Amniotic stem cell (primary cell): ENCODE measurements around the gene GARIN5A.
"Not testable (repeated sequence)": the region's sequence is repeated elsewhere in the genome, so short reads cannot be mapped to it uniquely, and the experiment has no call there.

Experiments used
- DNase-seq: peaks from one replicate; lab custom pipeline; 2025; lab: John Stamatoyannopoulos, UW

The GARIN5A gene

DNA sequence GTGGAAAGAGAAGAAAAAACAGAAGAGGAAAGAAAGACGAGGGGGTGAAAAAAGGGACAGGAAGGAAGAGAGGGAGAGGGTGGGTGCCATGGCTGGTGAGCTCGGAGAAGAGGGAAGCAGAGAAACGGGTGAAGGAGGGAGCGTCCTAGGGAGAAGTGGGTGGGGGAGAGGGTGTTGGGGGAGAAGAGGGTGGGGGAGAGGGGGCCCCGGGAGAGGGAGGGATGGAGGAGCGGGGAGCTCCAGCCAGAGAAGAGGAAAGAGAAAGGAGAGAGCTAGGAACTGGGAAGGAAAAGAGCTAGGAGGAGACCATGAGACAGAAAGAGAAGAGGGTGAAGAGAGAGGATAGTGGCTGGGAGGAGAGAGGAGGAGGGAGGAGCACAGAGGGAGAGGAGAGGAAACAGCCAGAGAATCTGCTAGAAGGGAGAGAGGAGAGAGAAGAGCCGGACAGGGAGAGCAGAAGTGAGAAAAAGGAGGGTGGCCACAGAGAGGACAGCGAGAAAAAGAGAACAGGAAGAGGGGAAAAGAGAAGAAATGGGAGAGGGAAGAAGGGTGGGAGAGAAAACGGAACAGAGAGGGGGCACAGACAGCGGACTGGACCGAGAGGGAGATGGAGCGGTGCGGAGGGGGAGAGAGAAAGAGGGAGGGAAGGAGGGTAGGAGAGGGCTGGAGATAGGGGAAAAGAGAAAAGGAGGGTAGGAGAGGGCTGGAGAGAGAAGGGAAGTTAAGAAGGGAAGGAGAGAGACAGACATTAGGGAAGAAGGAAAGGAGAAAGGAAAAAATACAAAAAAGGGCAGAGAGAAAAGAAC lies 11.9 kb upstream of the GARIN5A start:
- no peak for DNase-seq

DNA sequence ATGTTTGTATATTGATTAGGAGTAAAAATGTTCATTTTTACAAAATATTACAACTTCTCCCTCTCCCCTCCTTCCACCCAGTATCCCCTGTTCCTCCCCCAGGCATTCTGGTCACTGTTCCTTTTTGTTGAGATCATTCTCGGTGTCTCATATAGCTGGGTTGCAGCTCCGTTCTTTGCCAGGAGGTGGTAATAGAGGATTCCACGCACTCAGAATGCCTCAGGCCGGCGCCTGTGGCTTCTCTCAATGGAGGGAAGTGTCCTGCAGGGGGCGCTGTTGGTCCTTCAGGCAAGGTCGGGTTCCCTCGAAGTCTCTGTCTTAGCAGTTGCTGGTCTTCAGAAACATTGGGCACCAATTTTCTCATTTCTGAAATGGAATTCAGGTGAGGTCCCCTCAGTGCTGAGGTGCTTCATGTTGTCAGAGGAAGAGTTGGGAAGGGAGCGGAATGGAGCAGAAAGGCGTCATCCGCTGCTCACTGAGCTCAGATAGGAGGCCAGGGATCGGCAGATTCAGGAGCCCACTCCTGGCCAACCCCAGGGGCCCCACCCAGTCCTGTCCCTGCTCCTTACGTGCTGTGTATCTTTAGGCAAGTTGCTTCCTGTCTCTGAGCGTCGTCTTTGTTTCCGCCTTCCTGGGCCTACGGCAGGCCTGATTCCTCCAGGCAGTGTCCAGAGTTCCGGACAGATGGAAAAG lies 10.3 kb upstream of the GARIN5A start:
- no peak for DNase-seq

DNA sequence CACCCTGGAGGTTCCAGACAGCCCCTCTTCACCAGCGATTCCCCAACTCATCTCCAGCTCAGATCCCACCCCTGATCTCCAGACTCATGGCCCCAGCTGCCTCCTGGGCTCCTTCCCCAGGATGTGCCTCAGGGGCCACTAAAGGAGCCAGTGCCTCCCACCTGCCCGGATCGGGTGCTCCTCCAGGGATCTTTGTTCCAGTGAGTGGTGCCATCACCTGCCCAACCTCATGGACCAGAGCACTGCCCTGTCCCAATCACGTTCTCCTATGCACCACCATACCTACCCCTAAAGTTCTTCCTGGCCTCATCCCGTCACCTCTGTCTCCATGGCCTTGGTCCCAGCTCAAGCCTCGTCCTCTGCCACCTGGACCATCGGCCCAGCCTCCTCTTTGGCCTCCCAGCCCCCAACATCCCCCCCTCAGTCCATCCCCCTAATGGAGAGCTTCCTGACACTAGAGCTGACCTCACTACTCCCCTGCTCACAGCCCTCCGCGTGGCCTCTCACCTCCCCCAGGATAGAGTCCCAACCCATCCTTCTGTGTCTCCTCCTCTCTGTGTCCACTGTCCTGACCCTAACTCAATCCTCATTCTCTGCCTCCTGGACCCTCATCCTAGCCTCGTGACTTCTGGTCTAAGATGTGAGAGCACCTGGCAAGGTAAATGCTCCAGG lies 8.8 kb upstream of the GARIN5A start:
- DNase-seq = no peak

DNA sequence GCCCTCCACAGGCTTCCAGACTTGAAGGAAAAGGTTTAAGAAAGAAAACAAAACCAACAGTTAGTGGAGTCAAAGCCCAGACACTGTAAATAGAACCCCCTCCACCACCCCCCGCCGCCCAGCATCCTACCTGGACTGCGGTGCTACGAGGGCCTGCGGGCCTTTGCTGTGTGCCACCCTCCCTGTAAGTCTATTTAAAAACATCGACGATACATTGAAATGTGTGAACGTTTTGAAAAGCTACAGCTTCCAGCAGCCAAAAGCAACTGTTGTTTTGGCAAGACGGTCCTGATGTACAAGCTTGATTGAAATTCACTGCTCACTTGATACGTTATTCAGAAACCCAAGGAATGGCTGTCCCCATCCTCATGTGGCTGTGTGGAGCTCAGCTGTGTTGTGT lies 6.3 kb upstream of the GARIN5A start:
- no peak for DNase-seq

DNA sequence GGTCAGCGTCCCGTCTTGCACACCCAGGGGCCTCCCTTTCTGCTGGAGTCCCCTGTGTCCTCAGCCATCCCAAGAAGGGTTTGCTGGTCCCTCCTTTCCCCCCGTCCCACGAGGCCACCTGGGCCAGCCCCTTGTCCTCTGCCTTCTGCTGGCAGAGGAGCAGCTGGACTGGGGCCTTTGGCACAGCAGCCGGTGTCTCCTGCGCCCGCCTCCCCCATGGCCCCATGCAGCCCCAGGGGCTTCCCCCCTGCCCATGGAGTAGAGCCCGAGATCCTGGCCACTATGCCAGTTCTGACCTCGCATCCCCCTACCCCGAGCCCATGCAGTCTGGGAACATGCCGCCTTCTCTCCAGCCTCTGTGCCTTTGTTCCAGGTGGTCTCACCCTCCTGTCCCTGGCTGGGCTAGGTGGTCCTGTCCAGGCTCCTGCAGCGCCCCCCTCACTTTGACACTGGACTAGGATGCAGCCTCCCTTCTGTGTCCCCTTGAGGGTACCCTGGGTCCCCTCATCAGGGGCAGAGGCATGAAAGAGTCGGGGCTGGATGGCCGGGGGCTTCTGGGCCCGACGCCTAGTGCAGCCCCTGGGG lies 5.7 kb upstream of the GARIN5A start:
- no peak for DNase-seq

DNA sequence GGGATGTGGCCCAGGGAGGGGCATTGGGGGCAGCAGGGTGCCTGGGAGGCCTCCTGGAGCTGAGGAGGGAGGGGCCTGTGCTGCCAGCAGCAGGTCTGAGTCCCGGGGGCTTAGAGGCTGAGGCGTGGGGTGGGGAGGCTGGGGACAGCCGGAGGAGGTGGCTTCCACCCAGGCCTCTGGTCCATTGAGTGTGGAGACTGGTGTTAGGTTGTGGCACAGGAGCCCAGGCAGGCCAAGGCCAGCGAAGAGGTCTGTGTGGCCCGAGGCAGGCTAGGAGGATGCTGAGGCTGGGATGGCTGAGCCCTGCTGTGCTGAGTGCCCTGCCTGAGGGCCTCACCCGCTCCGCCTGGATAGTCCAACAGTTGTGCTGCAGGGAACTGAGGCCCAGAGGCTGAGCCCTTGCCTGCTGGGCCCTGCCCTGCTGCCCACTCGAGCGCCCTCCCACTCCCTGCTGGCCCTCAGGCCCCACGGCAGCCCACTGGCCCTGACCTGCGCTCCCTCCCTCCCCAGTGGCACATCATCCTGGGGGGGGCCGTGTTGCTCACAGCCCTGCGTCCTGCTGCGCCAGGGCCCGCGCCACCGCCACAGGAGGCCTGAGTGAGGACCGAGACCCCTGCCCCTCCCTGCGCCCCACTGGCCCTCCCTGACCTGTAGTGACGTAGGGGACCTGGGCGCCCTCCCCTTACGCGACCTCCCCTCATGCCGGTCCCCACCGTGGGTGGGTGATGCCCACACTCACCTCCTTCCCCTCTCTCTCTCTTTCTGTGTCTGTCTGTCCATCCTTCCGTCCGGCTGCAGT lies 4.9 kb upstream of the GARIN5A start:
- no peak for DNase-seq

DNA sequence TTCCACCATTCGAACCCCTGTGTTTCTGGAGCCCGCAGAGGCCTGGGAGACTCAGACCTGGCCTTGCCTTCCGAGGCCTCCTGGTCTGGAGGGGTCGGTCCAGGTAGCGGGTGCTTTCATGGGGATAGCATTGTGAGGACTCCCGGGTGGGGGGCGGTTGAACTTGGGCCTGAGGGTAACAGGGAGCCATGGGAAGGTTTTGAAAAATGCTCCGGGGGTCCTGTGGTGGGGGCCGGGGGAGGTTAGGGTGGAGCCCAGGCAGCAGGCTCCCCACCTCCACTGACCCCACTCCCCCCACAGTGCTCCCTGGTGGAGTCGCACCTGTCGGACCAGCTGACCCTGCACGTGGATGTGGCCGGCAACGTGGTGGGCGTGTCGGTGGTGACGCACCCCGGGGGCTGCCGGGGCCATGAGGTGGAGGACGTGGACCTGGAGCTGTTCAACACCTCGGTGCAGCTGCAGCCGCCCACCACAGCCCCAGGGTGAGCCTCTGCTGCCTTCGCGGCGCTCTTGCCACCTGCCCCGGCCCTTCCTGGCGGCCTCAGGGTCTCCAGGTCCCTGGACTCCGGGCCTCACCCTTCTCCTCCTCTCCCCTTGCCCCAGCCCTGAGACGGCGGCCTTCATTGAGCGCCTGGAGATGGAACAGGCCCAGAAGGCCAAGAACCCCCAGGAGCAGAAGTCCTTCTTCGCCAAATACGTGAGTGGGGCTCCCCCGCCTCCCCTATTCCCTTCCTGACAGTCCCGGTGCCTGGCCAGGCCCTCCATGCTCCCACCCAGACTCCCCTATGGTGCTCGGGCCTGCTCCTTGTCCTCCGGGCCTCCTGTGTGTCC lies 3.8 kb upstream of the GARIN5A start:
- no peak for DNase-seq

DNA sequence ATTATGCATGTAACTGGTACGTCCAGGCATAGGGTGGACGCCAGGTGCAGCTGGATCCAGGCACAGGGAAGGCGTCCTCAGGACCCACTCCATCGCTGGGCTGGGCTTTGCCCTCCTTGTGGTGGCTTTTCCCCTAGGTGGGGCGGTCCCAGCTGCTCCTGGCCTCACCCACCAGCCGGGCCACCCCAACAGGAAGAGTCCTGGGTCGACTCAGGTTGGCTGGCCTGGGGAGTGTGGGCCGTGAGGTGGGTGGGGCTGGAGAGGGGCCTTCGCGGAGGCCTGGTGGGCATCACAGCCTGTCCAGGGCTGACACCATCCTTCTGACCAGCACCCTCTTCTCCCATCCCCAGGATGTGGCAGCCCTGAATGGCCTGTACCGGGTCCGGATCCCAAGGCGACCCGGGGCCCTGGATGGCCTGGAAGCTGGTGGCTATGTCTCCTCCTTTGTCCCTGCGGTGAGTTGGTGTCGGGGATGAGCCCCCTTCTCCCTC lies 3.2 kb upstream of the GARIN5A start:
- DNase-seq = no peak

DNA sequence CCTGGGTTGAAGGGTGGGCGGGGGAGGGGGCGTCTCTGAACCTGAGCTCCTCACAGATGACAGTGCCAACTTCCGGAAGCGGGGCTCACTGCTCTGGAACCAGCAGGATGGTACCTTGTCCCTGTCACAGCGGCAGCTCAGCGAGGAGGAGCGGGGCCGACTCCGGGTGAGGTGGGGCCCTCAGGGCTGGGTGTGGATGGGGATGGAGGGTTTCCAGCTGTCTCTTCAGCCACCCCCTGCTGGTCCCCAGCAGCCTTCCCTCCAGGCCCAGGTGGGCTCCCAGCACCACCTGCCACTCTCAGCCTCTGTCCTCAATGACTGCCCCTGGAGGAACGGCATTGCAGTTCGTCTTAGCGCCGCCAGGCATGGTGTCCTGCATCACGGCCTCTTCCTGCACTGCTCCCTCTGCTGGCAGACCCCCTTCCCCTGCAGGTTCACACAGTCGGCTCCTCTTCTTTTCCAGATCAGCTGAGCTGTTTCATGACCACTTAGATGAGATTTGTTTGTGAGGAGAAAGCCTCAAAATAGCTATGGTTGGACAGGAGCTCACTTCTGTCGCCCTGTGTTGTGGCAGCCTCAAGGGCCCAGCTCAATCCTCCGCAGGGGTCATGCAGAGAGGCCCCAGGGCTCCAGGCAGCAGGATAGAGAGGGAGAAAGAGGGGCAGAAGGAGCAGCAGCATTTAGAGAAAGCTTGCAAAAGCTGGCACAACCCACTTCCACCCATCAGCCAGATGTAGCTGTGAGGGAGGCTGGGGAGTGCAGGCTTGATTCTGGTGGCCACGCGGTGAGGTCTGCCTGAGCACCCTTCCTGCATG lies 2.5 kb upstream of the GARIN5A start:
- no peak for DNase-seq

DNA sequence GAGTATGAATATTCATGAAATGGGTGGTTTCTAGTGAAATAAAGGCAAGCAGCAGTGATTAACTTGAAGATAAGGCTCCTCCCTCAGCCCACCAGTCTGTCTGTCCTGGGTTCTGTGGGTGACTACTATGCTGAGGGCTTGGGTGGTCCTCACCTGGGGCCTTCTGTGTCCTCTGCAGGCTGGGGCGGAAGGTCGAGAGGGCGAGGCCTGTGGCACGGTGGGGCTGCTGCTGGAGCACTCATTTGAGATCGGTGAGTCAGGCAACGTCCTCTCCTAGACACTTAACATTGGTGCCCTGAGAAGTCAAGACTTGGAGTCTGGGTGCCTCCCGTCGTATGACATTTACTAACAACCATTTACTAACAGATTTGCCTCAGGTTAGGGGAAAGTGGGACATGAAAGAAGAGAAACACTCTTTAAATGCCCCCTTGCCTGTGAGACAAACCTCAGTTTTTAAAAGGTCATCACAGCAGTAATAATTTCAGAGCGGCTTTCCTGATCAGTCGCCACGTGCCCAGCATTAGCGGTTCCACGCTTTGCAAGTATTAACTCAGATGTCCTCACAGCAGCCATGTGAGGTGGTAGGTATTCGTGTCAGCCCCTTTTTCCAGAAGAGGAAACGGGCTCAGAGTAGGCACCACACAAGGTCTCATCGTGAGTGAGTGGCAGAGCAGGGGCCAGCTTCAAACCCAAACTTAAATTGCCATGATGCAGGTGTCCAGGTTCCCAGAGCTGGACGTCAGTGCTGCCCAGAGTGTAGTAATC lies 1.3 kb upstream of the GARIN5A start:
- DNase-seq = no peak

DNA sequence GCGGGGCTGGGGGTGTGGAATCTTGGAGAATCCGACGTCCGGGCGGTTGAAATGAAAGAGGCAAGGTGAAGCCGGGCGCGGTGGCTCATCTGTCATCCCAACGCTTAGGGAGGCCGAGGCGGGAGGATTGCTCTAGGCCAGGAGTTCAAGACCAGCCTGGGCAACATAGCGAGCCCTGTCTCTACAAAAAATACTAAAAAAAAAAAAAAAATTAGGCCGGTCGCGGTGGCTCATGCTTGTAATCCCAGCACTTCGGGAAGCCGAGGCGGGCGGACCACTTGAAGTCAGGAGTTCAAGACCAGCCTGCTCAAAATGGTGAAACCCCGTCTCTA lies 225 bp upstream of the GARIN5A start:
- no peak for DNase-seq

DNA sequence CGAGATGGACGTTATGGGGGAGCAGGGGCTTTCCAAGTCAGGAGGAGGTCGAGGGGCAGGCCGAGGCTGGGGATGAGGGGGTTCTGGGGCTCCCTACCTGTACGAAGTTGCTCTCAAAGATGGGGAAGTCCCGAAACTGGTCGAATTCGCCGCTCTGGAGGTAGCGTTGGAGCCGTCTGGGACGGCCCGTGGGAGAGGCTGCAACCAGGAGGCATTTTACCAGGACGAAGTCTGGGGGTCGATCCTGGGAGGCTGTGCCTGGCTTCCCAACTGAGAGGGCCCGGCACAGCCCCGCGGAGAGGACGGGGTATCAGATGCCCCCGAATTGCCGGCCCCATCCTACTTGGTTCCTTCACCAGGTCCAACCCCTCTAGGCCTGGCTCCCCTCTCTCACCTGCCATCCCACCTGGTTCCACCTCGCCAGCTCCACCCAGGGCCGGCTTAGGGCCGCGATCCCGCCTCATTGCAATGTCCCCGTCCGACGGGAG lies 868 bp downstream of the GARIN5A start:
- DNase-seq = no peak

DNA sequence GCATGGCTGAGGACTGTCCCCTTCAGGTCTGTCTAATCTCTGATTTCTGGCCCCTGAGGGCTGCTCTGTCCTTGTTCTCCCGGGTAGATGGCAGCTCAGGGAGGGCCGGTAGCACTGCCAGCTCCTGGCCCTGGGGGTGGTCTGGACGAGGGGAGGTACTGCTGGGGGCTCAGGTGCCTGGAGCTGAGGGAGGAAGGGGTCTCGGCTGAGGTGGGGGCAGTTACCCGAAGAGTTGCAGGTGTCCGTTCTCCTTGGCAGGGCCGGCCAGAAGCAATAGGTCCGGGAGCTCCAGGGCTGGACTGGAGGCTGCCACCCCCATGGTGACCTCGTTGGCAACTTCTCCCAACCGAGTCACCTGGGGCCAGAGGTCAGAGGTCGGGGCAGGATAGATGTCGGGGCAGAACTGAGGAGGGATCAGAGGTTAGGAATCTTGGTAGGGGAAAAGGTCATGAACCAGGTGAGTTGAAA lies 1.5 kb downstream of the GARIN5A start:
- DNase-seq = no peak

DNA sequence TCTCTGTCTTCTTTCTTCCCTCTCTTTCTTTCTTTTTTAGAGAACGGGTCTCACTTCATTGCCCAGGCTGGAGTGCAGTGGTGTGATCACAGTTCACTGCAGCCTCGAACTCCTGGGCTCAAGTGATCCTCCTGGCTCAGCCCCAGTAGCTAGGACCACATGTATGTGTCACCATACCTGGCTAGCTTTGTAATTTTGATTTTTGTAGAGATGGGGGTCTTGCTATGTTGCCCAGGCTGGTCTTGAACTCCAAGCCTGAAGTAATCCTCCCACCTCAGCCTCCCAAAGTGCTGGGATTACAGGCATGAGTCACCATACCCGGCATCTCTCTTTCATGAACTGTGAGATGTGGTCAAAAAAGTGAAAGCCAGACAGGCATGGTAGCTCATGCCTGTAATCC lies 3.3 kb downstream of the GARIN5A start:
- not testable (repeated sequence) for DNase-seq

DNA sequence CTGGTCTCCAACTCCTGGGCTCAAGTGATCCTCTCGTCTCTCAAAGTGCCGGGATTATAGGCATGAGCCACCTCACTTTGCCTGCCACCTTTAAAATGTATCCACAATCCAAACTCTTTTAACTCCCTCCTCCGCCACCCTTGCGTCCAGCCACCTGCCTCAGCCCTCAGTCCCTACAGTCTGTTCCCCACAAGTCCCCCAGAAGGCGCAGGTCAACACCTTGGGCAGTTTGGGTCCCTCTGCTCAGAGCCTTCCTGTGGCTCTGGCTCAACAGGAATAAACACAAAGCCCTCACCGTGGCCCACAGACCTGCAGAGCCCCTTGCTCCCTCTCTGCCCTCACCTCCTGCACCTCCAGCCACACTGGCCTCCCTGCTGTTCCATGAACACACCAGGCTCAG lies 7.8 kb downstream of the GARIN5A start:
- DNase-seq = no peak

DNA sequence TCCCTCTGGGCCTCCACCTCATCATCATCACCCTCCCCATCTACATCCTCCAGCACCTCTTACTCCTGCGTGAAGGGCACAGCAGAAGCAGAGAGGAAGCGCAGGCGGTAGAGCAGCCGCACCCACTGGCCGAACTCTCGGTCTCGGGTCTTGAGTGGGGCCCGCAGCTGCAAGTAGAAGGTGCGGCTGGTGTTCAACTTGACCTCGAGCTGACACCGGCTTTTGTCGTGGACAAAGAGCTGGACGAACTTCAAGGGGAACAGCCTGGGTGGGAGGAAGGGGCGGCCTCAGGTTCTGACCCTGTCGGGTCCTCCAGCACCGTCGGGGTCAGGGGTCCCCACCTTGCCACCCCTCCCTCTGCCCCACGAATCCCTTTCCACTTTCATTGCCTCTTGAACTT lies 9.1 kb downstream of the GARIN5A start:
- no peak for DNase-seq

DNA sequence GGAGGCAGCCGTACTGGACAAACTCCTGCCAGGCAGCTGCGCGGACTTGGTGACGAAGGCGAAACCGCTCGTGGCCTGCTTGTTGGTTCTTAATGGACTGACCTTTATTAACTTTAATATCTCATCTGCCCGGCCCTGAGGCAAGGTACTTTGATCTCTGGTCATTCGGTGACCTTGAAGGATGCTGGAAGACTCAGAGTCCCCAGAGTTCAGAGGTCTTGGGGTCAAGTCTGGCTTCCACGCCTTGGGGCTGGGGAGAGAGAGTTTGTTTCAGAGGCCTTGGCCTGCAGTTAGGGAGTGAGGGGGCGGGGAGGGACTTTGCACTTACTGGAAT lies 10.0 kb downstream of the GARIN5A start:
- DNase-seq = no peak

DNA sequence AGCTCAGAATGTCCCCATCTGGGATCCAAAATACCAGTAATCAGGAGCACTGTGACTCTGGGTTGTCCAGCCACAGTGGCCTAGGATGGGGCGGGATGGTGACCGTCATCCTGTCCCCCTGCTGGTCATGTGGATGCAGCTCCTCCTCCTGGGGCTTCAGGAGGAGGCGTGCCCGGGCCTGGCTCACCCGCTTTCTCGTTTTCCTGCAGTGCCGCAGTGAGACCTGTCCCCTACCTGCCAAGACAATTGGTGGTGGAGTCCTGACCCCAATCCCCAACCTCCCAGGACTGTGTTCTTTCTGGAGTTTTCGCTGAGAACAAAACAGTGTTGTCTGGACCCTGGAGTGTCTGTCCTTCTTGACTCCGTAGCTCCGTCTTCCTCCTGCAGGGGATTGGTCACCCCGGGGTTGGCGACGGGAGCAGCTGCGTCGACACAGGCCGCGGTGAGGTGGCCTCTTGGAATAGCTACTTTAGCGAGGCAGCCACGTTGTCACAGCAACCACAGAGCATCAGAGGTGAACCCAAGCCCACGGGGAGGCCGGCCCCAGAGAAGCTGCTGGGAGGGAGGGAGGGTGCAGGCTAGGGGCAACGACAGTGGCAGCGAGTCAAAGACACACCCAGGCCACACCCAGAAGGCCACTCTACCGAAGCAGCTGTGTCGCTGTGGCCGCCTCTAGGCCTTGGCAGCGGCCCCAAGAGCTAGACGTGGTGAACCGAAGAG lies 10.5 kb downstream of the GARIN5A start:
- DNase-seq = no peak

DNA sequence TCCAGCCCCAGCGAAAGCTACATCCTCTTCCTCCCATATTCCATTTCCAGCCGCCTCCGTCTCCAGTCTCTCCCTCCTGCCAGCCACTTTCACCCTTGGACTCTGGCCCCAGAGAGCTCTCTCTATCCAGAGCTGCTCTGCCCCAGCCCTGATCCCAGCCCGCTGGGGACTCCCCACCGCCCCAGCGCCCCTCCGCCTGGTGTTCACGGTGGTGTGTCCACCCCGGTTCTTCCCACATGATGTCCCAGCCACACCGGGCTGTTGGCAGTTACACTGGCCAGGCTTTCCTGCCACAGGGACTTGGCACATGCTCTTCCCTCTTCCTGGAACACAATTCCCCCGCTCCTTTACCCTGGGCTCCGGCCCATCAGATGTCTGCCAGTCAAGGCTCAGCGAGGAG lies 11.6 kb downstream of the GARIN5A start:
- no peak for DNase-seq
